Measurements from ENCODE around the gene TEX28.
"Not testable (repeated sequence)": the region's sequence is repeated elsewhere in the genome, so short reads cannot be mapped to it uniquely, and the experiment has no call there.

GRCh38 chrX:154247377-154248045, 47.4 kb downstream of the TEX28 start:
- not testable (repeated sequence) for TF ChIP-seq POLR2A (IDR thresholded peaks at IDR 0.05; ENCODE audit: low read depth); CTCF (IDR thresholded peaks at IDR 0.05); POLR2AphosphoS5 (IDR thresholded peaks at IDR 0.05); EP300 (IDR thresholded peaks at IDR 0.05)

Data from esophagus muscularis mucosa (tissue), 4 donors.